HG03442 (cell line): ENCODE results near the gene PLEK.
"Not testable (repeated sequence)": the region's sequence is repeated elsewhere in the genome, so short reads cannot be mapped to it uniquely, and the experiment has no call there.

ENCODE experiments used
- ATAC-seq: cut with Tn5 transposase; IDR thresholded peaks from one replicate; pipeline ENCODE4 v1.9.1; 2021; ENCODE audit warnings: mild to moderate bottlenecking, moderate library complexity; ENCODE audit not compliant: unreplicated experiment

PLEK gene

DNA sequence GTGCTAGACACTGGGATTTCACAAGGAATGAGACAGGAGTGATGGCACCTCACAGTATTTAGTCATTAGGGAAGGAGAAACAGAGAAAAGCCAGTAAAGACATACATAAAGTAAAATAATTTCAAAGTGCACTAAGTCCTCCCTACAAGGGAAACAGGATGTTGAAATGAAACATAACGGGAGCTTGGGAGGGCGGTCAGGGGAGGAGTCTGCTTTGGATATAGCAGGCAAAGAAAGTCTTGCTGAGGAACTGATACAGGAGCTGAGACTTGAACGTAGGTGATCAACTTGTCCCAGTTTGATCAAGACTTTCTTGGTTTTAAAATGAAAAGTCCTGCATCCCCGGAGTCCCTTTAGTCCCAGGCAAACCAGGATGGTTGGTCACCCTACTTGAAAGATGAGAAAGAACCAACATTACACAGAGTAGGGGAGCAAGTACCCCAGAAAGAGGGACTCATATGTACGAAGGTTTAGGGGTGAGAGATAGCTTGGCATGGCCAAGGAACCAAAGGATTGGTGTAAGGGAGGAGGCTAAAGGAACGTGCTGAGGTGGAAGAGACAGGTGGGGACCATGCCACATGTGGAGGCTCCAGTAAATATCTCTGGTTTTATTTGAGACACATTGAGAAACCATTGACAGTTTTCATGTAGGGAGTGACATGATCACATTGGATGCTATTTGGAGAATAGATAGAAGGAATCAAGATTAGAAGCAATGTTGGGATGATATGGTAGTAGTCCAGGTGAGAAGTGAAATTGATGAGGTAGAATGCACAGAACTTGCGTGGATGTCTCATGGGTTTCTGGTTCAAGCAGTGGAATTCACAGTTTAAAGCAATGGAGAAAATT is 73.6 kb downstream of the PLEK start:
- ATAC-seq: no peak

GRCh38 chr2:68441179-68441993 is 76.3 kb downstream of the PLEK start:
- peak; percentile 96 for ATAC-seq

- no peak for ATAC-seq
Observed at GRCh38 chr2:68441994-68442322, 76.9 kb downstream of the PLEK start.

GRCh38 chr2:68446425-68446824 is 81.3 kb downstream of the PLEK start:
- not testable (repeated sequence) for ATAC-seq
